RWPE1 (cell line): ENCODE data around the gene JAZF1.

Experiments used
- CTCF ChIA-PET: fragments of 350-600 bp; sonication (Branson Sonifier 250); formaldehyde crosslinking; extraction: SDS; loops from one replicate; lab custom pipeline; 2021; lab: Yijun Ruan, JAX
- POLR2A ChIA-PET: fragments of 400-600 bp; formaldehyde crosslinking; extraction: SDS; loops from one replicate; lab custom pipeline; 2020; ENCODE audit warnings: antibody characterized with exemption; ENCODE audit not compliant: low non-redundant PET; lab: Yijun Ruan, JAX
- DNase-seq: peaks from one replicate; pipeline ENCODE4 v3.0.0; 2012; ENCODE audit warnings: low spot score
- H3K27ac ChIP-seq: fragments of 450-650 bp; 2 replicates; pipeline ENCODE4 v1.5.1; 2017
- TF ChIP-seq, protein P1 (sequence below): fragments of 450-650 bp; conservative IDR thresholded peaks from 2 replicates; pipeline ENCODE4 v1.5.1; 2017; ENCODE audit warnings: low read depth, mild to moderate bottlenecking

JAZF1 gene

GRCh38 chr7:27997188-27997707 is 183.3 kb downstream of the JAZF1 start:
- TF ChIP-seq, protein P1, sequence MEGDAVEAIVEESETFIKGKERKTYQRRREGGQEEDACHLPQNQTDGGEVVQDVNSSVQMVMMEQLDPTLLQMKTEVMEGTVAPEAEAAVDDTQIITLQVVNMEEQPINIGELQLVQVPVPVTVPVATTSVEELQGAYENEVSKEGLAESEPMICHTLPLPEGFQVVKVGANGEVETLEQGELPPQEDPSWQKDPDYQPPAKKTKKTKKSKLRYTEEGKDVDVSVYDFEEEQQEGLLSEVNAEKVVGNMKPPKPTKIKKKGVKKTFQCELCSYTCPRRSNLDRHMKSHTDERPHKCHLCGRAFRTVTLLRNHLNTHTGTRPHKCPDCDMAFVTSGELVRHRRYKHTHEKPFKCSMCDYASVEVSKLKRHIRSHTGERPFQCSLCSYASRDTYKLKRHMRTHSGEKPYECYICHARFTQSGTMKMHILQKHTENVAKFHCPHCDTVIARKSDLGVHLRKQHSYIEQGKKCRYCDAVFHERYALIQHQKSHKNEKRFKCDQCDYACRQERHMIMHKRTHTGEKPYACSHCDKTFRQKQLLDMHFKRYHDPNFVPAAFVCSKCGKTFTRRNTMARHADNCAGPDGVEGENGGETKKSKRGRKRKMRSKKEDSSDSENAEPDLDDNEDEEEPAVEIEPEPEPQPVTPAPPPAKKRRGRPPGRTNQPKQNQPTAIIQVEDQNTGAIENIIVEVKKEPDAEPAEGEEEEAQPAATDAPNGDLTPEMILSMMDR: no peak
- ChIA-PET POLR2A (no interaction called here), CTCF (interaction anchor here (0.5 kb wide), 1 partner anchor 1254 kb away, joined by 3 read pairs; no protein-coding TSS in a partner anchor)
- no peak for DNase-seq
- H3K27ac ChIP-seq: no peak overlapping the region

GRCh38 chr7:27996141-27996540 is 184.5 kb downstream of the JAZF1 start:
- POLR2A ChIA-PET: no interaction called here
- TF ChIP-seq, protein P1: no peak
- no peak overlapping the region for H3K27ac ChIP-seq
- CTCF ChIA-PET: interaction anchor here (0.6 kb wide), 1 partner anchor 41 kb away, joined by 6 read pairs; no protein-coding TSS in a partner anchor
- DNase-seq: no peak

DNA sequence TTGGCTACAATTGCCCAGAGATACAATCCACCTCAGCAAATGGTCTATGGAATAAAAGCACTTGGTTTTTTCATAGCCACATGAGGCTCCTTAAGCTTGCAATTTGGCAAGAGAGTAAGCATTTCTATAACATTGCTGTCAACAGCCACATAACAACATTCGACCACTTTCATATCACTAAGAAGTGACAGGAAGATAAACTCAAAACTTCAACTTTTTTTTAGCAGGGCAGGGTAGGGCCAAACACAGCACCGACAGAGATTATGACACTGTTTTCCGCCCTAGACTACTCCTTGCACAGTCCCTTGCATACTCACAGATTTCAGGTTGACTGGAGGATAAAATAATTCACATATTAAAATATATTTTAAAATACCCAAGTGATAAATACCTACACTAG is 185.4 kb downstream of the JAZF1 start:
- CTCF ChIA-PET: no interaction called here
- TF ChIP-seq, protein P1: no peak
- POLR2A ChIA-PET: no interaction called here
- H3K27ac ChIP-seq: no peak overlapping the region
- no peak for DNase-seq

GRCh38 chr7:27994639-27995038 is 186.0 kb downstream of the JAZF1 start:
- DNase-seq: no peak
- H3K27ac ChIP-seq: no peak overlapping the region
- ChIA-PET POLR2A (no interaction called here), CTCF (no interaction called here)
- TF ChIP-seq, protein P1: no peak

GRCh38 chr7:27992755-27993493 is 187.7 kb downstream of the JAZF1 start:
- POLR2A ChIA-PET: no interaction called here
- DNase-seq: no peak
- TF ChIP-seq, protein P1: no peak
- CTCF ChIA-PET: no interaction called here
- H3K27ac ChIP-seq: no peak overlapping the region

- H3K27ac ChIP-seq: no peak overlapping the region
- POLR2A ChIA-PET: no interaction called here
- DNase-seq: no peak
- CTCF ChIA-PET: no interaction called here
- TF ChIP-seq, protein P1: no peak
Measured at GRCh38 chr7:27992097-27992496, 188.5 kb downstream of the JAZF1 start.
